ENCODE data around the gene MAPK12.

MAPK12 gene

GRCh38 chr22:50250555-50251476 lies 10.7 kb downstream of the MAPK12 start, which contains the start of gene HDAC10:
Gene HDAC10 (minus strand): TSS chr22:50251265. CDS start chr22:50251032, 233 bp downstream.
- peak; percentile 69 to 73 for DNase-seq

DNA sequence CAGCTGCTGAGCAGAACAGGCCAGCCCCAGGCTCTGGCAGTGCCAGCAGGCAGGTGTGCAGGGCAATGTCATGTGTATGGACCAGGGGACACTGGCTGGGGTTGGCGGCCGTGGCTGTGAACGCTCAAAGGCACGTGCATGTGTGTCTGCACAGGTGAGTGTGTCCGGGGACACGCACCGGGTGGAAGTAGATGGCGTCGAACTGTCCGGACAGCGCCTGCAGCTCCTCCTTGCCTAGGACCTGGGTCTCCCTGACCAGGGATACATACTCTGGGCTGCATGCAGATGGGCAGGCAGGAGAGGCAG lies 11.3 kb downstream of the MAPK12 start:
- no peak for DNase-seq

DNA sequence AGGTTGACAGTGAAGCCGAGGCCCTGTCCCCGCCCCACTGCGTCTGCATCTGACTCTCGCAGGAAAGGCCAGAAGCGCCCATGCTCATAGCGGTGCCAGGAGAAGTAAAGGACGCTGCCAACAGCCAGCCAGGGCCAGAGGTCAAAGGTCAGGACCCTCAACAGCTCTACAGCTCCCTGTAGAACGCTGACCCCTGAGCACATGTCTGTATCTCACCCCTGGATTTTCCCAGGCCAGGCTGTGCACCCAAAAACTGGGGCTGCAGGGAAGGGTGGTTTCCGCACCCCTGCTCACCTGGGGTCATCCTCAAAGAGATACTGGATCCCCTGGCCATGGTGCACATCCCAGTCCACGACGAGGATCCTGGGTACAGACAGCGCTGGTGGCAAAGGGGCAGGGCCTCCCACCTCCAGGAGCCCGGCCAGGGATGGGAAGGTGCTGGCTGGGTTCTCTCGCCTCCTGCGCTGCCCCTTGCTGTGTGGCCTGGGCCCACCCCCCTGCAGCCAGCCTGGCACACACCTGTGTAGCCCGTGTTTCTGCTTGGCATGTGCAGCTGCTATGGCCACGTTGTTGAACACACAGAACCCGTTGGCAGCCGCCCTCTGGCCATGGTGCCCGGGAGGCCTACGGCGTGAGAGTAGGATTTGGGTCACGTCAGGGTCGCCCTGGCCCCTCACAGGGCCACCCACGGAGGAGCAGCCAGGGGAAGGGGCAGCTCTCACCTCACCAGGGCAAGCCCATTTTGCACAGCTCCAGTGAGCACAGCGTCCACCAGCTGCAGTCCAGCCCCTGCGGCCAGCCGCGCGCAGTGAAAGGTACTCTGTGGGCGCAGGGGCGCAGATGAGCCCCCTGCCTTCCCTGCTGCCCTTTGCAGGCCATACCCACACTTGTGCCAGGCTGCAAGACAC lies 11.9 kb downstream of the MAPK12 start:
- no peak for DNase-seq

- DNase-seq: no peak
Observed at GRCh38 chr22:50248196-50249081, 13.0 kb downstream of the MAPK12 start.

GRCh38 chr22:50247748-50248147 lies 13.7 kb downstream of the MAPK12 start:
- no peak for DNase-seq

DNA sequence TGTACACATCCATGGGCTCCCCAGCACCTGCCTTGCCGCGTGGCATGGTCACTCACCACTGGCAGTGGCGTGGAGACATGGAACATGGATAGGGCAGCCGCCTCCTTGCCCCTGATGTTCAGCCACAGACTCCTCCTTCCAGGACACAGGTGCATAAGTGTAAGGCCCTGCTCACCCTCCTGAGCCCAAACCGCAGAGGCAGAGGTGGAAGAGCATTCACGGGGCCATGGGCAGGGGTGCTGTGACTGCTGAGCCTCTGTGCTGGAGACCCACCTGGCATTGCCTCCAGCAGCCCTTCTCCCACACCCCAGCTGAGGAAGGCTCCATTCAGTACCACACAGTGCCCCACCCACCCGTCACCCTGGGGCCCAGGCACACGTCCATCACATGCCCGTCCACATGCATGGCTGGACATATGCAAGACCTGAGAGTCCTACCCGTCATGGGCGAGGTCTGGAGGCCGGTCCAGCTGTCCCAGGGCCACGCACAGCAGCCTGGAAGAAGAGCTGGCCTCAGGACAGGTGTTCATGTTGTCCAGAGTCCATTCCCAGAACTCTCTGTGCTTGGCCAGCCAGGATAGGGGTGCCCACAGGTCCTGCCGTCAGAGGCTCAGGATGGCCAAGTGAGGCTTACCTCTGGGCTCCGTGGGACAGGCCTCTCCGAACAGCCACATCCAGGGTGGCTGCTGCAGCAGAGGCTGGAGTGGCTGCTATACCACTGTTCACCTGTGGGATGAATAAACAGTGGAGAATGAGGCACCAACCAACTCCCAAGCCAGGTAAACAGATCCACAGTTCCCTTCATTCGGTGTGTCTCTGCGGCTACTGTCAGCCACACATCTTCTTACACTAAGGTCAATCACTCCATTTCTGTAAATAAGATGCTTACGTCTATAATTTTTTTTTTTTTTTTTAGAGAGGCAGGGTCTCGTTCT lies 15.0 kb downstream of the MAPK12 start:
- peak in 1 of 2 experiments; percentile 3 for DNase-seq

- DNase-seq: no peak
Observed at GRCh38 chr22:50245214-50246072, 16.0 kb downstream of the MAPK12 start.

- peak; percentile 85 to 86 for DNase-seq
Observed at GRCh38 chr22:50244420-50245213, 16.9 kb downstream of the MAPK12 start, which contains the start of gene TUBGCP6. Gene TUBGCP6 (minus strand): TSS chr22:50245023. CDS start chr22:50244459, 564 bp downstream.

DNA sequence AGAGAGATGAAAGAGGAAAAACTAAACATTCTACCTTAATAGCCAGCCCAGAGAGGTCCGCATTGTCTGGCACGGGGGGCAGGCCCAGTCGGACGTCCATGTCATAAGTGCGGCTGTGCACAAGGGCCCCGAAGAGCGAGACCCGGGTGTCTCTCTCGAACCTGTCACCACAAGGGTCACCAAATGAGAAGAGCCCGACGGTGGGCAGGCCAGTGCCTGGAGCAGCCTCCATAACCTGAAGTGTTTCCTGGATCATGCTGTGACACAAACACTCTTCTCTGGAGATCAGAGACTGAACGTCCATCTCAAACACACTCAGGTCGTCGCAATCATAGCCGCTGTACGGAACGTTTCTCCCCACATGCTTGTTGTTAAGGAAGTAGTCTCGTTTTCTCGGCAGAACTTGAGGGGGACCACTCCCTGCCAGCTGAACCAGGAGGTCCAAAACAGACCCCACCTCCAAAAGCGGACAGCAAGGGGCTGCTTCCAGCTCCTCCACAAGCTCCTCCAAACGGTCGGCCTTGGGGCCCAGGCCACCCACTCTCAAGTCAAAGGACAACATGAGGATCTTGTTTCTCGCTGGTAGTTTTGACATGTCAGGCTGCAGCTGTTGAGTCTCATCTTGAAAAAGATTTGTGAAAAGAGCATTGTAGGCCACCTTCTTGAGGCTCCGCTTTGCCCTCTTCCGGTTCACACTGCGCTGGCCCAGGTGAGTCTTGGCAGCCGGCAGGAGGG lies 17.6 kb downstream of the MAPK12 start:
- DNase-seq: peak; percentile 15 to 30

- peak in 1 of 2 experiments; percentile 3 for DNase-seq
Observed at GRCh38 chr22:50242406-50242949, 19.0 kb downstream of the MAPK12 start.

DNA sequence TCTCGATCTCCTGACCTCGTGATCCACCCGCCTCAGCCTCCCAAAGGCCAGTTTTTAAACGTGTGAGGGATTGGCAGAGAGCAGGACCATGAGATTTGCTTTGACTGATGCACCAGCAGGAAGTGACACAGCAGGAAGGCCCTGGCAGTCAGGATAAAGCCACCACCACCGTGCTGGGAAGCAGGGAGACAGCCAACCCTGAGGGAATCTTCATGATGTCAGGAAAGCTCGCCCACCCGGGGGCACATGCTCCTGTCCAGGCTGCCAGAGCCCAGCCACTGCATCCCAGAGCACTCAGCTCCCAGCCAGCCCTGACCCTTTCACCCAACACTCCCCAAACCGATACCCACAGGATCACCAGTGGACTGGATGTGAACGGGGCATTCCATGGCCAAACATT lies 22.7 kb downstream of the MAPK12 start:
- no peak for DNase-seq

DNA sequence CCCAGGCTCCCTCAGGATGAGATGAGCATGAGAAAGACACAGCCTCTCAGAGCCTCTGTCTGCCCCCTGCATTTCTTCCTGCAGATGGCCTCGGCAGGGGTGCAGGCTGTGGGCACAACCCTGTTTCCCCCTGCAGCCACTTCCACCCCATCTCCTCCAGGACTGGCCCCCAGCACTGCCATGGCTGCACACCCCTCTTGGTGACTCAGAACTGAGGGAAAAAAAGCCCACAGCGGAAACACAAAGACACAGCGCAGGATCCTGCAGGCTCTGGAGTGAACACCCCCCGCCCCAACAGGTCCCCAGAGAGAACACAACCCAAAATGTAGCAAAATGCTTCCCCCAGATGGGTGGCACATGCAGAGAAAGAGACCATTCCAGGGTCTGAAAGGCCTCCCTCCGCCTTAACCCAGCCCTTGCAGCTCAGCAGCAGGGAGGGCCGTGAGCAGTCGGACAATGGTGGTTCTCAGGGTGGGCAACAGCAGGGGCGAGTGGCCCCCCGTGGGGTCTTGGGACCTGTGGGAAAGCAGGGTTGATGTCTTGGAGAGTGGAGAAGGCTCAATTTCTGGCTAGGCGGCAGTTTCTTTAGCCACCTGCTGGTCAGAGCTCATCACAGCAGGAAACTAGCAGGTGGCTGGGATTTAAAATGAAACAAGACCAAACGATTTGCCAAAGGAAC lies 24.6 kb downstream of the MAPK12 start:
- peak; percentile 42 to 50 for DNase-seq

GRCh38 chr22:50233223-50233622 lies 28.3 kb downstream of the MAPK12 start:
- DNase-seq: no peak

GRCh38 chr22:50232481-50233151 lies 28.9 kb downstream of the MAPK12 start:
- DNase-seq: no peak

DNA sequence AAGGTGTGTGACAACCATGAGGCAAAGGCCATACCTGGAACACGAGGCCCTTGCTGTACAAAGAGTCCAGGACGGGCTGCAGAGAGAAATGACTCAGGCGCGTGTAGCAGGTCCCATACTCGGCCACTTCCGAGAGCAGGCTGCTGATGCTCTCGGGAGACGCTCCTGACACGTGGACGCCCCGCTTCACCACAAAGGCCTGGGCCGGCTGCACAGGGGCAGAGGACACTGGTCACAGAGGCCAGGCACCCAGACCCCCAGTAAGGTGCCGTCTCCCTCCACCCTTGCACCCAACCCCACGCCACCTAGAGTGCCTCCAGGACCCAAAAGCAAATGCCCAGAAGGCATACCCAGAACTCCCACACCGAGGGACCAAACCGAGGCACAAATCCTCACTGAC lies 32.1 kb downstream of the MAPK12 start:
- DNase-seq: no peak

- no peak for DNase-seq
Observed at GRCh38 chr22:50228366-50228765, 33.1 kb downstream of the MAPK12 start.

GRCh38 chr22:50227579-50228215 lies 33.8 kb downstream of the MAPK12 start:
- DNase-seq: no peak
